K562 (cell line): Measurements from ENCODE around the gene DBF4B.

Experiments
- CBFA2T2 ChIP-seq: fragments of 450-650 bp; conservative IDR thresholded peaks from 2 replicates; pipeline ENCODE4 v1.6.1; 2017; ENCODE audit warnings: mild to moderate bottlenecking
- CHD2 ChIP-seq: IDR thresholded peaks from 2 replicates; pipeline ENCODE4 v1.6.1; 2011; ENCODE audit warnings: low read depth, low read length
- EGR1 ChIP-seq: fragments of 450-650 bp; conservative IDR thresholded peaks from 2 replicates; pipeline ENCODE4 v1.6.1; 2017; ENCODE audit warnings: mild to moderate bottlenecking
- JUN ChIP-seq, 2 experiments: sonication (generic) in 1 of 2; formaldehyde crosslinking in 1 of 2; IDR thresholded peaks; 2 replicates each; pipeline versions ENCODE4 v1.6.1 to v1.8.0; 2012 to 2022; ENCODE audit warnings: borderline replicate concordance in 2 of 2, mild to moderate bottlenecking in 2 of 2, improper control_type of control experiment in 1 of 2, low read depth in 1 of 2, low read length in 1 of 2, missing genetic modification reagents in 1 of 2
- KDM1A ChIP-seq, 2 experiments: fragments of 450-650 bp; IDR thresholded peaks; 2 replicates each; pipeline ENCODE4 v1.6.1; 2016; ENCODE audit warnings: mild to moderate bottlenecking in 2 of 2
- POLR2A ChIP-seq: fragments of 450-650 bp; conservative IDR thresholded peaks from 2 replicates; pipeline ENCODE4 v1.6.1; 2016
- RFX5 ChIP-seq: IDR thresholded peaks from 2 replicates; pipeline ENCODE4 v1.6.1; 2011; ENCODE audit warnings: low read depth, mild to moderate bottlenecking, improper control_type of control experiment, low read length
- ZSCAN29 ChIP-seq: fragments of 450-650 bp; IDR thresholded peaks from 2 replicates; pipeline ENCODE4 v1.6.1; 2017
- TF ChIP-seq, protein P1 (sequence below), 3 experiments: IDR thresholded peaks in 2 of 3; conservative IDR thresholded peaks in 1 of 3; 2 replicates each; pipeline ENCODE4 v1.5.1; 2011 to 2012; ENCODE audit warnings: low read length in 3 of 3, mild to moderate bottlenecking in 3 of 3, control low read depth in 2 of 3, improper control_type of control experiment in 1 of 3, inconsistent platforms in 1 of 3, low read depth in 1 of 3, mixed read lengths in 1 of 3, moderate library complexity in 1 of 3; ENCODE audit not compliant: insufficient read depth in 2 of 3
- TF ChIP-seq, protein P2 (sequence below): fragments of 250-450 bp; sonication (Bioruptor Pico); IDR thresholded peaks from 2 replicates; pipeline ENCODE4 v1.5.0; 2021; ENCODE audit warnings: mild to moderate bottlenecking, moderate library complexity
- TF ChIP-seq, protein P3 (sequence below): fragments of 250-450 bp; sonication (Bioruptor Pico); IDR thresholded peaks from 2 replicates; pipeline ENCODE4 v1.4.0; 2020; ENCODE audit warnings: mild to moderate bottlenecking, moderate library complexity

DNA sequence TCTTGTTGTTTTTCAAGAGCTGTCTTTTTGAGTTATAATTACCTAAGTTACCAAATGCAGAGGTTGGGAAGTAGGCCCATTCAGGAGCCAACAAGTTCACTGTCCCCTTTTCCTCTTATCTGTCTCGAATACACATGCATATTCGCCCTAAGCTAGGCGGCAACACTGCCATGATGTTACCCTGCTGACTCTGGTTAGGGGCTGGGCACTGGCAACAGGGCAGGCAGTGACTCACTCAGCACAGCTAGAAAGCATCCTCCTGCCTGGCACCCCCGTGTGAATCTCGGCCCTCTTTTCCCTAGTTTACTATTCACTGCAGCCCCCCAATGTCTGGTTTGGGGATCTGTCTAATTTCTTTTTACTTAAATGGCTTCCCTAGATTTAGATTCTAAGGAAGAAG lies 13.8 kb downstream of the DBF4B start:
- TF ChIP-seq POLR2A (no peak), CHD2 (no peak), KDM1A (IDR thresholded peaks at IDR 0.05) (no peak), RFX5 (no peak), EGR1 (no peak), ZSCAN29 (no peak), CBFA2T2 (no peak), JUN (IDR thresholded peaks at IDR 0.05; ENCODE audit: borderline replicate concordance, low read depth, low read length) (no peak), JUN (CRISPR knock-in tag; IDR thresholded peaks at IDR 0.05; ENCODE audit: borderline replicate concordance) (no peak)
- TF ChIP-seq, protein P1, sequence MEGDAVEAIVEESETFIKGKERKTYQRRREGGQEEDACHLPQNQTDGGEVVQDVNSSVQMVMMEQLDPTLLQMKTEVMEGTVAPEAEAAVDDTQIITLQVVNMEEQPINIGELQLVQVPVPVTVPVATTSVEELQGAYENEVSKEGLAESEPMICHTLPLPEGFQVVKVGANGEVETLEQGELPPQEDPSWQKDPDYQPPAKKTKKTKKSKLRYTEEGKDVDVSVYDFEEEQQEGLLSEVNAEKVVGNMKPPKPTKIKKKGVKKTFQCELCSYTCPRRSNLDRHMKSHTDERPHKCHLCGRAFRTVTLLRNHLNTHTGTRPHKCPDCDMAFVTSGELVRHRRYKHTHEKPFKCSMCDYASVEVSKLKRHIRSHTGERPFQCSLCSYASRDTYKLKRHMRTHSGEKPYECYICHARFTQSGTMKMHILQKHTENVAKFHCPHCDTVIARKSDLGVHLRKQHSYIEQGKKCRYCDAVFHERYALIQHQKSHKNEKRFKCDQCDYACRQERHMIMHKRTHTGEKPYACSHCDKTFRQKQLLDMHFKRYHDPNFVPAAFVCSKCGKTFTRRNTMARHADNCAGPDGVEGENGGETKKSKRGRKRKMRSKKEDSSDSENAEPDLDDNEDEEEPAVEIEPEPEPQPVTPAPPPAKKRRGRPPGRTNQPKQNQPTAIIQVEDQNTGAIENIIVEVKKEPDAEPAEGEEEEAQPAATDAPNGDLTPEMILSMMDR (IDR thresholded peaks at IDR 0.05 in 2 of 3, conservative IDR thresholded peaks at IDR 0.05 in 1 of 3; ENCODE audit: insufficient read depth in 2 of 3, low read depth in 1 of 3, low read length in 3 of 3): no peak
- TF ChIP-seq, protein P2, sequence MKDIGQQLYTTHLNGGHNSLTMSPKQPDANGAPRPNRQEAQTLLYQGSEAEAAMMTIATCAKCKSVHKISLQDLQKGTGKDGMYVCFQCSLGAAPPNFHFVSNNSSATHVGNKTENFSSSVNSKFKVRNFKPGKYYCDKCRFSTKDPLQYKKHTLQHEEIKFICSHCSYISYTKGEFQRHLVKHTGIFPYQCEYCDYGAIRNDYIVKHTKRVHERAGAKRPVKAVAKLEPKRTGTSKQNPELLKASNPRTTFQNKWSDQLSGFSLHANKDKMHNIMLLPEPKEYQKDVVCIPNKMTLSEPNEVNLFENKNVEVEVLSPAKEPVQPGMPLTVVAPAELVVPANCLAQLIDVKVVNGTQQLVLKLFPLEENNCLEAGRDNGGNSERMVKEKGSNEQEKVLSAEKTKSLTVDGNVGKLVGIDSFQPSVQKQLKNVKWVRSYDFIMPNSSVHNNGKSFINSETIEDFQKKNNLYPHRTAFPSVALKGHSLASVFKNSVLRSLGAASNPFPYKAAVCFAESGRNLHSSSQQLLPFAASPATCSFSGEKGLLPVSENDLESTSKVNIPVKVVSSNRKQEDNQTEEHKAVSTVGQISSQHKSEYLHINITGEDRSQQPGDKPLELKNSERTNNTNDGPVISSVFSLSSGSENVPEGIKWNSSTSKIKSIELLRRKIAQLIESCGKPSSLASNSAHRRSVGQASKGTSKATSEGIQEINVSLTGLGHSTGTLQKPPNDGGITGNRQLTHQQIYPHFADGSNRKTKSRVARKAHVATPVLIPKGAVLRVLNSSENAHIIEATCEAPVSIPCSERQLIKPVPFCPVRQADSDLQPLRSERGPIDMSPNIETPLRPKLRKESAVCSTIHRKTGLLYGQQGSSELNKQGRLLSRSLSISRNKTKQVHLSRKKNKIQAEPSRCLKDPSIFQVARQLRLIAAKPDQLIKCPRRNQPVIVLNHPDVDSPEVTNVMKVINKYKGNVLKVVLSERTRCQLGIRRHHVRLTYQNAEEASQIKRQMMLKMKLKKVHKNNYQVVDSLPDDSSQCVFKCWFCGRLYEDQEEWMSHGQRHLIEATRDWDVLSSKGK (CRISPR knock-in tag): no peak
- TF ChIP-seq, protein P3, sequence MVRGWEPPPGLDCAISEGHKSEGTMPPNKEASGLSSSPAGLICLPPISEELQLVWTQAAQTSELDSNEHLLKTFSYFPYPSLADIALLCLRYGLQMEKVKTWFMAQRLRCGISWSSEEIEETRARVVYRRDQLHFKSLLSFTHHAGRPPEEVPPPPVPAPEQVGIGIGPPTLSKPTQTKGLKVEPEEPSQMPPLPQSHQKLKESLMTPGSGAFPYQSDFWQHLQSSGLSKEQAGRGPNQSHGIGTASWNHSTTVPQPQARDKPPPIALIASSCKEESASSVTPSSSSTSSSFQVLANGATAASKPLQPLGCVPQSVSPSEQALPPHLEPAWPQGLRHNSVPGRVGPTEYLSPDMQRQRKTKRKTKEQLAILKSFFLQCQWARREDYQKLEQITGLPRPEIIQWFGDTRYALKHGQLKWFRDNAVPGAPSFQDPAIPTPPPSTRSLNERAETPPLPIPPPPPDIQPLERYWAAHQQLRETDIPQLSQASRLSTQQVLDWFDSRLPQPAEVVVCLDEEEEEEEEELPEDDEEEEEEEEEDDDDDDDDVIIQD: no peak
